GM21723 (cell line): Measurements from ENCODE around the gene PTK7.
"Not testable (repeated sequence)": the region's sequence is repeated elsewhere in the genome, so short reads cannot be mapped to it uniquely, and the experiment has no call there.

ENCODE experiments used
- ATAC-seq: cut with Tn5 transposase; IDR thresholded peaks from one replicate; pipeline ENCODE4 v1.9.1; 2021; ENCODE audit warnings: mild to moderate bottlenecking, moderate library complexity; ENCODE audit not compliant: unreplicated experiment

The PTK7 gene

DNA sequence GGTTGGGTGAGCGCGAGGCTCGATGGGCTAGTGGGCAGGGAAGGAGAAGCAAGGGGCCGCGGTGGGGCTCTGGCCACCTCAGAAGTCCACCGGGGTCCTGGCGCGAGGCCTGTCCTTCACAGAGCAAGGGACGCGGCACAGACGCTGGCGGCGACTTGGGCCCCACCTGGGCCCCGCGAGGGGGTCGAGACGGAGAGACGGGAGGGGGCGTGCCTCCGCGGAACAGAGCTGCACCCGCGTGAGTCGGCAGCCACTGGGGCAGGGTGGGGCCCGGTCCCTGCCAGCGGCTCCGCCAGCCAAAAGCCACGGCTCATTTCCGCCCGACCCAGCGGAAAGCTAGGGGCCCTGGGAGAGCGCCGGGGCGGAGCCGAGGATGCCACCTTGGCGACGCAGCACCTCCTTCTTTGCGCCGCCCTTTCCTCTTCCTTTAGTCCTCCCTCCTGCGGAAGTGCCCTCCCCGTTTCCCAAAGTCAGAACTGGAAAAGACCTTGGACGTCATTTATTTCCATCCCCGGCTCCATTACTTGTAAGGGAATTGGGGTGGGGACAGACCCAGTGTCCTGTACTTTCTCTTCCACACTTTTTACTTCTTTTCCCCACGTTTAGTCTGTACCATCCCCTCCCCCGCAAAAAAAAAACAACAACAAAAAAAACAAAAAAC, 22.4 kb upstream of the PTK7 start, which contains the start of gene CUL7:
Gene CUL7 (minus strand): TSS at position 307 of the 661 bp plus-strand sequence. CDS start 1,063 bp downstream, outside the sequence.
- ATAC-seq, result peak; percentile 90

DNA sequence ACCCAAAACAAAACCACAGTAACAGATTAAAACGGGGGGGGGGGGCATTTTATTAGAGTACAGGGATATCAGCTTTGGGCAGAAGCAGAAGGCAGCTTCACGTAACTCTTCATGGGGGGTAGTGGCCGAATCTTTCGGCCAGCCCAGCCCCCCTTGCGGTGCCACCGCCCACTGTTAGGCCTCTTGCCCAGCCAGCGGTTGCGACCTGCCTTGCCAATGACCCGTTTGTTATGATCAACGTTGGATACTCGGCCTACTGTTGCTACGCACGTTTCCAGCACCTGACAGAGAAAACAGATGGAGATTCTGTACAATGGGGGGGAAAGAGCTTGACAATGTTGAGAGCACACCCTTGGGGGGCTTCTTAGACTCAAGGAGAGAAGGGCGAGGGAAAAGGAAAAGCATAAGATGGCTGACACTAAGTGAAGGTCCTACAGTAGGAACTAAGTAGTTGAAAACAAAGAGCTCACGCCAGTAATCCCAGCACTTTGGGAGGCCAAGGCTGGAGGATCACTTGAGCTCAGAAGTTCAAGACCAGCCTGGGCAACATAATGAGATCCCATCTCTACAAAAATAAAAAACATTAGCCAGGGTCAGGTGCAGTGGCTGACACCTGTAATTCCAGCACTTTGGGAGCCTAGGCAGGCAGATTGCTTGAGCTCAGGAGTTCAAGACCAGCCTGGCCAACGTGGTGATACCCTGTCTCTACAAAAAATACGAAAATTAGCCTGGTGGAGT, 21.7 kb upstream of the PTK7 start:
- no peak for ATAC-seq

GRCh38 chr6:43055966-43056365, 20.1 kb upstream of the PTK7 start:
- no peak for ATAC-seq

DNA sequence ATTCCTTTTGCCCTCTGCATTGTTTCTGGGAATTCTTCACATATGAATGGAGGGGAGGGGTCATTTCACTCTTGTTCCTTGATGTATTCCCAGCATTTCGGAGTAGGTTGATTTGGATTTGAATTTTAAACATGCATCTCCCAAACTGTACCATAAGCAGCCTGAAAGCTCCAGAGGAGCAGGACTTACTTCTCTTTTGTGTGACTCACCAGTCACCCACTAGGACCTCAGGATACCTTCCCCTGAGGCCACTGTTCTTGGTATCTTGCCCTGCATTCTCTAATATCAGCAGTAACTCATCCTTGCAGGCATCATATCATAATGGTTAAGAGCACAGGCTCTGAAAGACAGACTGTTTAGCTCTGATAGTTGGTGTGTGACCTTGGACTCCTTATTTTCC, 17.6 kb upstream of the PTK7 start:
- ATAC-seq, result no peak

GRCh38 chr6:43059168-43060033, 16.7 kb upstream of the PTK7 start, which contains the start of the genes KLC4 and MRPL2:
KLC4 (plus strand) TSS chr6:43059631; CDS start chr6:43061336, 1,705 bp downstream.
MRPL2 (minus strand) TSS chr6:43059434; CDS start chr6:43059381, 53 bp downstream.
- ATAC-seq, result peak; percentile 76

DNA sequence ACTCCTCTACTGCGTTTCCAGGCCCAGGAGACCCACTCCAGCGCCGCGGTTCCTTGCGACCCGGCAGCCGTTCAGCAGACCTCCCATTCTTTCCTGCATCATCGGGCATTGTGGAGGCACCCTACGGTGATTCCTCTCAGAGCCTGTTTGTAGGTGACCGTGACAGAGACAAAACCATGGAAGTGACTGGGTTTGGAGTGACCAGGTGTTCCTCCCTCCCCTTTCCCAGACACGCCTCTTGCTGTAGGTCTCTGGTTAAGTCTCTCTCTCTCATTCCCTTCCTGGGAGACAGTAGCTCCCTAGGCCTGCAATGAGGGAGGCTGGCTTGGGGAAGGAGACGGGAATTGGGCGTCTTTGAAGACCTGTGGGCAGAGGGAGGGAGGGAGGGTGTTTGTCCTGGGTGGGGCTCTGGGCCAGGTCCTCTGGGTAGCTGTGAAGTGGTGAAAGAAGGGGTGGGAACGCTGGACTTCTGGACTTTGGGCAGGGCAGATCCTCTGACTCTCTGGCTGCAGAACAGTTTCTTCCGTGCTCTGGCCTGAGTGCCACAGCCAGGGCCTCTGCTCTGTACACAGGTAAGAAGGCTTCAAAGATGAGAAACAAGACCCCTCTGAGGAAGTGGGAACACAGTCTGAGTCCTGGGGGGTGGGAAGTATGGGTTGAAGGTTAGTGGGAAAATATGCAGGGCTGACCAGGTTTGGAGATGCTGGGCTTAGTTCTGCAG, 15.9 kb upstream of the PTK7 start:
- ATAC-seq, result no peak

- ATAC-seq, result no peak
Measured at GRCh38 chr6:43060755-43061633, 15.1 kb upstream of the PTK7 start.

DNA sequence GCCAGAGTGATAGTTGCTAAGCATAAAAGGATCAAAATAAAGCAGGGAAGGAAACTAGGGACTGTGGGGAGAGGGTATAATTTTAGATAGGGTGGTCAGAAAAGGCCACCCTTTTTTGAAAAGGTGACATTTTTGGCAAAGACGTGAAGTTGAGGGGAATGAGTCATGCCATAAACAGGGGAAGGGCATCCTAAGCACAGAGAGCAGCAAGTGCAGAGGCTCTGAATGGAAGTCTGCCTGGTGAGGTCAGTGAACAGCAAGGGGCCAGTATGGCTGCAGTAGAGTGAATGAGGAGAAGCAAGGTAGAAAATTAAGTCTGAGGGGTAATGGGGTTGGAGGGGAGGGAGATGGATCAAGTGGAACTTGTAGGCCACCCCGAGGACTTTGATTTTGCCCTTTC, 14.3 kb upstream of the PTK7 start:
- no peak for ATAC-seq

GRCh38 chr6:43062818-43063217, 13.3 kb upstream of the PTK7 start:
- ATAC-seq, result no peak

DNA sequence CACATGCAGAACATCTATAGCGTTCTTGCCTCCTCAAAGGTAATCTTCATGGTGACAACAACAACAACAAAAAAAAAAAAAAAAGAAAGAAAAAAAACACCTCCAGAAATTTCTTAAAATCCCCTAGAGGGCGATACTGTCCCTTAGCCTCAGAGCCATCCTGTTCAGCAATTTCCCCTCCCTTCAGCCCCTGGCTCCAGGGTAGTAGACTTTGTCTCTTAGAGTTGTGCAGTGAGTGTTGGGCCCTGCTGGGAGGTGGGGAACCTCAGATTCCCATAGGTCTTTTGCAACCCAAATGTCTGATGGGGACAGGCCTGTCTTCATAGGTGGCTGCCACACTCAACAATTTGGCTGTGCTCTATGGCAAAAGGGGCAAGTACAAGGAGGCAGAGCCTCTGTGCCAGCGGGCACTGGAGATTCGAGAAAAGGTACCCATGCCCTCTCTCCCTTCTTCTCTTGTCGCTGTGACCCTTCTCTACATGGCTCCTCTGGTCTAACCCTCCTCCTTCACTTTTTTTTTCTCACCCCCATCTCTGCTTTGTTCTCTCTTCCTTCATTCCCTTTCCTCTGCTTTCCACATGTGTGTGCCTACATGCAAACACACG, 6.0 kb upstream of the PTK7 start:
- no peak for ATAC-seq

DNA sequence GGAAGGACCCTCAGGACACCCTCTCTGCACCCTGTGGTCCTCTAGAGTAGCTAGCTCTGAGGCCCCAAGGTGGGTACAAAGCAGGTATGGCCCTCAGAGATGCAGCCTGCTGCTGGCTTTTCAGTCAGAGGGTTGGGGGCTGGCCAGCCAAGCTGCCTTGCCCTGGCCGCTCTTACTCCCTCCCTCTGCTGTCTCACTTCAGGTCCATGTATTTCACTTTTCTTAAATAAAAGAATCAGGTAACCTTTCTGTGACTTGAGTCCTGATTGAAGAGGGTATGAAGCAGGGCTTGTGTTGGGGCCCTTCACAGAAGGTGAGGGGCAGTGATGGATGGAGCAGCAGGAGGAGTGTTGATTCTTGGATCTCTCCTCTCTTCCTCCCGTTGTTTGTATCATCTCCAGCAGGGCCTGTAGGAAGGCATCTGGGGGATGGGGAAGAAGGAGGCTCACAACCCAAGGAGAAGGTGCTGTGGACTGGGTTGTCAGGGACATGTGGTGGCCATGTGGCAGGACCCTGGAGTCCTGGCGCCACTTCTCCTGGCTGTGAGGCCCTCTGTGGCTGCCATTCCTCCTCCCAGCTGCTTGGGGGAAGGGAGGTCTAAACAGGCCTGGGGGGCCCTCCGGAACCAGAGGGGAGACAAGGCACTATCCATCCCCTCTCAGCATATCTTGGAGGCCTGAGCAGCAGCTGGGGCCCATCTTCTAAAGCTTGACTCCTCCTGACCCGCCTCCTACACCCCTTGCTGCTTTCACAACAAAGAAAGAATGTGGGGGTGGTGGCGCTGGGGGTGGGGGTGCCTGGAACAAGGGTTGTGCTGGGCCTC, 1.1 kb upstream of the PTK7 start:
- no peak for ATAC-seq

DNA sequence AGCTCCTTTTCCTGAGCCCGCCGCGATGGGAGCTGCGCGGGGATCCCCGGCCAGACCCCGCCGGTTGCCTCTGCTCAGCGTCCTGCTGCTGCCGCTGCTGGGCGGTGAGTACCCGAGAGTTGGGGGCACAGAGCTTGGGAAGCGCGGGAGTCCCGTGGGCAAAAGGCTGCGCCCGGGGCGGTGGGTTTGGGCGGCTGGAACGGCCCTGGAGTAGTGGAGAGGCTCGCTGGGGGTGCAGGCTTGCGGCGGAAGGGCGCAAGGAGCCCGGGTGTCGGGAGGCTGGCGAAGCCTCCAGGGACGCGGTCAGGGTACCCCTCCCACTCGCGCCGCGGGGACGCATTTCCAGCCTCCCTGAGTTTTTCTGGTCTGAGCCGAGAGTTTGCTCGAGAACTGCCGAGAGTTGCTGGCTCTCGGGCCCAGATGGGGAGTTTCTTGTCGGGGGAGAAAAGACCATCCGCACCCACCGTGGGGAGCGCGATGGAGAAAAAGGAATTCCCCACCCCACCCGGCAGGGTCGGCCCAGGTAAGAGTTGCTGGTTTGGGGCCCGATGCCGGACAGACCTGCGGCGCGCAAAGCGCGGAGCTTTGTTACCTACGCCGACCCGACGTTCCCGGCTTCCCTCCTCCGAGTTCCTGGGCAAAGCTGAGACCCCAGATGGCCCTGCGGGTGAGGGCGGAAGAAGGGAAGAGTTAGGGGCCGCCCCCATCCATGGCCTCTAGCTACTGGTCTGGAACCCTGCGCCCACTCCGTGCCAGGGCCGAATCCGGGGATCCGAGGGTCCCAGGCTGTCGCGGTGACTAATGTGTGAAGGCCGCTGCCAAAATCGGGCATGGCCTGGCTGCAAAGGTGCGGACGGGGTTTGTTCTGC, 584 bp downstream of the PTK7 start:
- ATAC-seq, result no peak

DNA sequence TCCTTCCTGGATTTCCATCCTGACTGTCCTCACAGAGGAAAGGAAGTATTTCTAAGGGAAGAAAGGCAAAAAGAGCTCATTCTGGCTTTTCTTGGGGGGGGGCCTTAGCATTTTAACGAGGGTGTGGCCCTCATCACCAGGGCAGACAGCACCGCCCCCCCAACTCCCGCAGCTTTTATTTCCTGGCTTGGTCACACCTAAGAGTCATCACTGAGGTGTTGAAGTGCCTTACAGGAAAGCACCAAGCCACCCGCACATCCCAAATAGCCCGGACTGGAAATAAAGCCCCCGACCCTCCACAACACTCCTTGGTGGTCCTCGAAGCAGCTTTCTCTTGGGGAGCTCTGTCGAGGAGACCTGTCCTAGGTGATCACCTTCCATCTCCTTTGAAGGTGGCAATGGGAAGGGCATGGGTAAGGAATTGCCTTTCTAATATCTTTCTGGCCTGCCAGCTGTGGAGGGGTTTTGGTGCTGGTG, 1.3 kb downstream of the PTK7 start:
- ATAC-seq, result no peak

GRCh38 chr6:43077981-43078511, 1.9 kb downstream of the PTK7 start:
- ATAC-seq, result no peak

DNA sequence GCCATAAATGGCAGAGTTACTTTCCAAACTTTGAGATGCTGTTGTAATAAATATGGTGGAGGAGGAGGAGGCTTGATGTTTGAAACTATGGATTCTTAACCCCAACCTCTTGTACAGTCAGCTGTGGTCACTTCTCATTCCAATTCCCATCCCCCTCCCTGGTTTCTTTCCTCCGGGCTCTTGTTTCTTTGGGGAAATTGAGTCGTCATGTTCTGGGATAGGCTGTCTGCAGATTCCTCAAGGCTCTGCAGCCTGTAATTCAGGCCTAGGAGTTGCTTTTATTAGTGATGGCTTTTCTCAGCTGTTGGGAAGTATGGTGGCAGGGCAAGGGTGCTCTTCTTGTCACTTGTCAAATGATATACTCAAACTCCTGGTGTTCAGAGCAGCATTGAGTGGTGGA, 2.6 kb downstream of the PTK7 start:
- ATAC-seq, result no peak

- no peak for ATAC-seq
Measured at GRCh38 chr6:43081043-43081442, 4.9 kb downstream of the PTK7 start.

GRCh38 chr6:43081922-43082321, 5.8 kb downstream of the PTK7 start:
- not testable (repeated sequence) for ATAC-seq
